GM18870 (cell line): ENCODE results near the gene FARSA.
"Not testable (repeated sequence)": the region's sequence is repeated elsewhere in the genome, so short reads cannot be mapped to it uniquely, and the experiment has no call there.

Experiments used
- ATAC-seq: cut with Tn5 transposase; IDR thresholded peaks from one replicate; pipeline ENCODE4 v1.9.1; 2021; ENCODE audit warnings: moderate library complexity; ENCODE audit not compliant: unreplicated experiment

FARSA gene

GRCh38 chr19:12933287-12934072 is at the start of gene FARSA:
Gene FARSA, minus strand, starts transcription at chr19:12933711. Its CDS starts 15 bp downstream, at chr19:12933696.
- peak; percentile 38 for ATAC-seq

DNA sequence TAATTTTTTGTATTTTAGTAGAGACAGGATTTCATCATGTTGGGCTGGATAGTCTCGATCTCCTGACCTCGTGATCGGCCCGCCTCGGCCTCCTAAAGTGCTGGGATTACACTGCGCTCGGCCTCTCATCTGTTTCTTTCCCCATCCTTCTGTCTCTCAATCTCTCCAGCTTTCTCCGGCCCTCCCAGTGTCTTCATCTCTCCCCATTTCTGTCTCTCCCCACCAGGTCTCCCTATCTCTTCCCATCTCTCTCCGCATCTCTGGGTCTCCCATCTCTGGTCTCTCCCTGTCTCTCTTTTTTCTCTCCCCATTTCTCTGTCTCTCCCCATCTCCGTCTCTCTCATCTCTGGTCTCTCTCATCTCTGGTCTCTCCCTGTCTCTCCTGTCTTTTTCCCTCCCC is 49.6 kb upstream of the FARSA start:
- no peak for ATAC-seq

- ATAC-seq: no peak
Observed at GRCh38 chr19:12982648-12983047, 49.1 kb upstream of the FARSA start.

GRCh38 chr19:12979974-12980373 is 46.5 kb upstream of the FARSA start:
- no peak for ATAC-seq

- not testable (repeated sequence) for ATAC-seq
Observed at GRCh38 chr19:12976109-12976508, 42.6 kb upstream of the FARSA start.

DNA sequence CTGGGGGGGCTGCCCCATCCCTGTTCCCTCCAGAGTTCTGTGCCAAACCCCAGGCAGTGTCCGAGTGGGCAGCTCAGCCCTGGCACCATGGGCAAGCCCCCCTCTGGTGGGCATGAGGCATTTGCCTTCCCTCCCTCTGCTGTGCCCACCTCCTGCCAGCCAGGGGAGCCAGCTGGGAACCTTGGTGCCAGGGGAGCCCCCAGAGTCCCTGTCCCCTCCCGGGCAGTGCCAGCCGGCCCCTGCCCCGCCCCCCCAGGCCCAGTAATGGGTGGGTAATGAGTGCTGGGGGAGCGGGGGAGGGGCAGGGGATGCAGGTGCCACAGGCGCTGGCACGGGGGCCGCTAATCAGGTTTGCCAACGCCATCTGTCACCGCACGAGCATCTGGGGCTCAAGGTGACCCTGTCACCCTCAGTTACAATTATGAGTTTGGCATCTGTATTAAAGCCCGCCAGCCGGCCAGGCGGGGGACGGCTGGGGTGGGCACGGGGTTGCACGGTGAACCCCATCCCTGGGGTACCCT is 41.8 kb upstream of the FARSA start:
- no peak for ATAC-seq

GRCh38 chr19:12974301-12975220 is 41.0 kb upstream of the FARSA start:
- ATAC-seq: no peak

GRCh38 chr19:12973236-12973635 is 39.7 kb upstream of the FARSA start:
- ATAC-seq: no peak

DNA sequence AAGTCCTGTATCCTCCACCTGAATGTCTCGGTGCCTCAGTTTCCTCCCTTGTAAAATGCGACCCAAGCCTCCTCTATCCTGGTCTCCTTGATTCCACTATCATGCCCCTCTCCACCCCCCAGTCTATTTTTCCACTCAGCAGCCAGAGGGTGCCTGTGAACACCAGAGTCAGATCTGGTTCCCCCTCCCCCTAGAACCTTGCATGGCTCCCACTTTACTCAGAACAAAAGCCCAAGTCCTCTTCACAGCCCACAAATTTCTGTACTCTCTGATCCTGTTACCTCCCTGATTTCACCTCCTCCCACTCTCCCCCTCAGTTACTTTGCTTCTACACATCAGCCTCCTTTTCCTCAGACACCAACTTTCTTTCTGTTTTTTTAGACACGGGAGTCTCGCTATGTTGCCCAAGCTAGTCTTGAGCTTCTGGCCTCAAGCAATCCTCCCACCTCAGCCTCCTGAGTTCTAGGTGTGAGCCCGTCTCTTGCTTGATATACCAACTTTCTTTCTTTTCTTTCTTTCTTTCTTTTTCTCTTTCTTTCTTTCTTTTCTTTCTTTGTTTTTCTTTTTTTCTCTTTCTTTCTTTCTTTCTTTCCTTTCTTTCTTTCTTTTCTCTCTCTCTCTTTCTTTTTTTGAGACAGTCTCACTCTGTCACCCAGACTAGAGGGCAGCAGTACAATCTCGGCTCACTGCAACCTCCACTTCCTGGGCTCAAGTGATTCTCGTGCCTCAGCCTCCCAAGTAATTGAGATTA is 36.7 kb upstream of the FARSA start:
- no peak for ATAC-seq

- no peak for ATAC-seq
Observed at GRCh38 chr19:12969292-12969988, 35.9 kb upstream of the FARSA start, which contains the start of gene DAND5. Gene DAND5, plus strand, starts transcription at chr19:12969576. Its CDS starts 85 bp downstream, at chr19:12969661.

GRCh38 chr19:12967907-12968306 is 34.4 kb upstream of the FARSA start:
- ATAC-seq: no peak

- no peak for ATAC-seq
Observed at GRCh38 chr19:12965812-12966135, 32.3 kb upstream of the FARSA start.

DNA sequence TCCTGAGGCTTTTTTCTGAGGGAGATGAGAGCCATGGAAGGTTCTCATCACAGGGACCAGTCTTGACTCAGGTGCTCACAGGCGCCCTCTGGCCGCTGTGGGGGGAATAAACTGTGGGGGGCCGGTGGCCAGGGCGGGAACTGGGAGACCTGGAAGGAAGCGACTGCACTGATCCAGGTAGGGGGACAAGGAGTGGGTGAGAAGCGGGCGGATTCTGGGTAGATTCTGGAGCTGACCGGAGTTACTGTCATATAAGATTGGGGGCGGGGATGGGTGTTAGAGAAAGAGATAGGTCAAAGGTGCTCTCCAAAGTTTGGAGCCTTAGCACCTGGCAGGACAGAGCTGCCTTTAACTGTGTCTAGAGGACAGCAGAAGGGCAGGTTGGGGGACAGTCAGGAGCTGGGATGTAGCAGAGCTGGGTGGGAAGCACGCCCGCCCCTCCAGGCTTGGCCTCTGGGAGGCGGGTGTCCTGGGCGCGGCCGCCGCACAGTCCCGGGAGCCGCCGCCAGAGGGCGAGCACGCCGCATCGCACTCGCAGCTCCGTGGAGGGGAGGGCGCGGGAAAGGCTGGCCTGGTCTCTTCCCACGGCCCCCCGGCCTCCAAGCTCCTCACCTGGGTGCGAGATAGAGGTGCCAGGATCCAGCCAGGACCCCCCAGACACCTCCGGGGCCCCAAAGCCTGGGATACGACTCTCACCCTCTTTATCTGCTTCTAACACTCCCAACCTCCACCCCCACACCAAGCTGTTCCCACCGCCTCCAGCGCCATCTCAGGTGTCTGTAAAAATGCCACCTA is 31.7 kb upstream of the FARSA start:
- no peak for ATAC-seq

- no peak for ATAC-seq
Observed at GRCh38 chr19:12959481-12959880, 26.0 kb upstream of the FARSA start.

- ATAC-seq: not testable (repeated sequence)
Observed at GRCh38 chr19:12957389-12957952, 24.0 kb upstream of the FARSA start.

- ATAC-seq: no peak
Observed at GRCh38 chr19:12956446-12957388, 23.2 kb upstream of the FARSA start, which contains the start of gene GADD45GIP1. Gene GADD45GIP1, minus strand, starts transcription at chr19:12957223. Its CDS starts 11 bp downstream, at chr19:12957212.

DNA sequence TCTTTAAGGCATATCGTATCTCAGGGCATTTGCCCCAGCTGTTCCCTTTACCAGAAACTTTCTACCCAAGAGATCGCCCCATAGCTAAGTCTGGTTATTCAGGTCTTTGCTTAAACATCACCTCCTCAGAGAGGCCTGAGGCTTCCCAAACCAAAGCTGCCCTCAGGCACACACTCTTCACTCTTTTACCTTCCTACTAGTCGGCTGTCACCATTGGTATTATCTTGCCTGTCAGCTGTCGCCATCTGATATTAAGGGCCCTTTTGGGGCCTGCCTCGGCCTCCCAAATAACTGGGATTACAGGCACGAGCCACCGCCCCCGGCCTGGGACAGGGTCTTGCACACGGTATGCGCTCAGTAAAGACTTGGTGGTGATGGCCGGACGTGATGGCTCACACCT is 22.5 kb upstream of the FARSA start:
- no peak for ATAC-seq

DNA sequence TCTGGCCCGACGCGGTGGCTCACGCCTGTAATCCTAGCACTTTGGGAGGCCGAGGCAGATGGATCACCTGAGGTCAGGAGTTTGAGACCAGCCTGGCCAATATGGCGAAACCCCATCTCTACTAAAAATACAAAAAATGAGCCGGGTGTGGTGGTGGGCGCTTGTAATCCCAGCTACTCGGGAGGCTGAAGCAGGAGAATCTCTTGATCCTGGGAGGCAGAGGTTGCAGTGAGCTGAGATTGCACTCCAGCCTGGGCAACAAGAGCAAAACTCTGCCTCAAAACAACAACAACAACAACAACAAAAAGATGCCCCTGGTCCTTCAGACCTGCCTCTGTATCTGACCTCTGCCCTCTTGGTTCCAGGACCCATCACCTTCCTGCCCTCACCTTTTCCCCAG is 22.1 kb upstream of the FARSA start:
- not testable (repeated sequence) for ATAC-seq
